RWPE2 (cell line): Measurements from ENCODE around the gene ALOX5.

ENCODE experiments used
- ATAC-seq: fragments of 200-7000 bp; cut with Tn5 transposase; 3 replicates; pipeline ENCODE4 v1.9.1; 2021; ENCODE audit warnings: low read depth
- DNase-seq: peaks from one replicate; pipeline ENCODE4 v3.0.0-alpha.2; 2020; ENCODE audit warnings: low spot score
- H3K27ac ChIP-seq: fragments of 450-650 bp; 2 replicates; pipeline ENCODE4 v1.5.1; 2017; ENCODE audit warnings: mild to moderate bottlenecking; ENCODE audit not compliant: poor library complexity, severe bottlenecking
- H3K27me3 ChIP-seq: fragments of 250-450 bp; sonication (Bioruptor Pico); 2 replicates; pipeline ENCODE4 v1.5.1; 2021; ENCODE audit warnings: mild to moderate bottlenecking, moderate library complexity; ENCODE audit not compliant: insufficient read depth, poor library complexity, severe bottlenecking
- H3K36me3 ChIP-seq: fragments of 250-450 bp; sonication (Bioruptor Pico); 2 replicates; pipeline ENCODE4 v1.5.1; 2020; ENCODE audit warnings: low read depth, mild to moderate bottlenecking, moderate library complexity
- H3K4me1 ChIP-seq: fragments of 250-450 bp; sonication (Bioruptor Pico); 2 replicates; pipeline ENCODE4 v1.5.1; 2021; ENCODE audit warnings: mild to moderate bottlenecking, moderate library complexity; ENCODE audit not compliant: insufficient read depth, poor library complexity, severe bottlenecking
- H3K4me3 ChIP-seq: fragments of 250-450 bp; sonication (Bioruptor Pico); 2 replicates; pipeline ENCODE4 v1.5.1; 2021; ENCODE audit warnings: mild to moderate bottlenecking, moderate library complexity; ENCODE audit not compliant: severe bottlenecking
- H3K9me3 ChIP-seq: fragments of 250-450 bp; sonication (Bioruptor Pico); 2 replicates; pipeline ENCODE4 v1.5.1; 2021; ENCODE audit warnings: mild to moderate bottlenecking, moderate library complexity; ENCODE audit not compliant: severe bottlenecking
- CTCF ChIP-seq: fragments of 450-650 bp; IDR thresholded peaks from one replicate; pipeline ENCODE4 v1.5.1; 2017; ENCODE audit warnings: mild to moderate bottlenecking, moderate library complexity; ENCODE audit not compliant: poor library complexity, severe bottlenecking

Gene ALOX5

GRCh38 chr10:45425621-45426563 is 51.9 kb downstream of the ALOX5 start:
- no peak for DNase-seq

GRCh38 chr10:45427262-45427969 is 53.4 kb downstream of the ALOX5 start:
- Histone ChIP-seq H3K4me1 (no peaks in the 10 kb centered on the region), H3K27me3 (peaks cover 12% of the 10 kb centered on the region), H3K27ac (no peak overlapping the region), H3K9me3 (no peaks in the 10 kb centered on the region), H3K4me3 (no peak overlapping the region), H3K36me3 (no peaks in the 10 kb centered on the region)
- TF ChIP-seq CTCF, result no peak
- DNase-seq, result peak; percentile 49
- ATAC-seq, result no peak

More at GRCh38 chr10:45425621-45426563, 51.9 kb downstream of the ALOX5 start:
- H3K9me3 ChIP-seq, result no peaks in the 10 kb centered on the region
- no peaks in the 10 kb centered on the region for H3K4me1 ChIP-seq
- no peak overlapping the region for H3K27ac ChIP-seq
- H3K36me3 ChIP-seq, result no peaks in the 10 kb centered on the region
- peak; percentile 44; the same call in 2 of the 3 replicates for ATAC-seq
- H3K4me3 ChIP-seq, result no peak overlapping the region
- peaks cover 12% of the 10 kb centered on the region for H3K27me3 ChIP-seq
- TF ChIP-seq CTCF, result no peak

- no peaks in the 10 kb centered on the region for H3K4me1 ChIP-seq
- H3K4me3 ChIP-seq, result no peak overlapping the region
- no peak for DNase-seq
- no peaks in the 10 kb centered on the region for H3K36me3 ChIP-seq
- no peak for ATAC-seq
- H3K27ac ChIP-seq, result no peak overlapping the region
- TF ChIP-seq CTCF, result no peak
- H3K9me3 ChIP-seq, result no peaks in the 10 kb centered on the region
- peaks cover 12% of the 10 kb centered on the region for H3K27me3 ChIP-seq
Measured at GRCh38 chr10:45427970-45428366, 54.0 kb downstream of the ALOX5 start.

GRCh38 chr10:45428611-45429510 is 54.8 kb downstream of the ALOX5 start:
- H3K9me3 ChIP-seq, result no peaks in the 10 kb centered on the region
- no peak for DNase-seq
- H3K27me3 ChIP-seq, result peaks cover 12% of the 10 kb centered on the region
- no peaks in the 10 kb centered on the region for H3K4me1 ChIP-seq
- H3K36me3 ChIP-seq, result no peaks in the 10 kb centered on the region
- TF ChIP-seq CTCF, result no peak
- no peak overlapping the region for H3K4me3 ChIP-seq
- no peak for ATAC-seq
- H3K27ac ChIP-seq, result no peak overlapping the region
